GM10266 (cell line): ENCODE data around the gene LCNL1.

Experiments used
- DNase-seq: peaks from one replicate; pipeline ENCODE4 v3.0.0; 2012; ENCODE audit errors: extremely low spot score
- CTCF ChIP-seq: IDR thresholded peaks from 2 replicates; pipeline ENCODE4 v1.5.1; 2012; ENCODE audit warnings: mild to moderate bottlenecking, low read depth; ENCODE audit not compliant: control insufficient read depth, insufficient read depth; ENCODE audit errors: missing control alignments

Gene LCNL1

DNA sequence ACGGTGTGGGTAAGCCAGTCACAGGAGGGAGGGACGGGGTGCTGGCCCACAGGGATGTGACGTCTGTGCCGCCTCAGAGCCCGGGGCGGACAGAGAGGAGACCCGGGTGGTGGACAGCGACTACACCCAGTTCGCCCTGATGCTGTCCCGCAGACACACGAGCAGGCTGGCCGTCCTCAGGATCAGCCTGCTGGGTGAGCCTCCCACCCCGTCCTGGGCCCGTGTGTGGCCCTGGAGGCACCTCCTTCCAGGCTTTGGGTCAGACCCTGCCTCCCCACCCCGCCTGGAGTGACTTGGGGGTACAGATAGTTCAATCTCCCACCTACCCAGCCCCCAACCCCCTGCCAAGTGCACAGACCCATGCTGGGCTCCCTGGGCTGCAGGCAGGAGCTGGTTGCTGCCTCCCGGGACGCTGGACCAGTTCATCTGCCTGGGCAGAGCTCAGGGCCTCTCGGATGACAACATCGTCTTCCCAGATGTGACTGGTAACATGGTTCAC, 29.0 kb upstream of the LCNL1 start:
- no peak for DNase-seq
- no peak for TF ChIP-seq CTCF

GRCh38 chr9:136954270-136955083, 28.3 kb upstream of the LCNL1 start:
- no peak for TF ChIP-seq CTCF
- no peak for DNase-seq

DNA sequence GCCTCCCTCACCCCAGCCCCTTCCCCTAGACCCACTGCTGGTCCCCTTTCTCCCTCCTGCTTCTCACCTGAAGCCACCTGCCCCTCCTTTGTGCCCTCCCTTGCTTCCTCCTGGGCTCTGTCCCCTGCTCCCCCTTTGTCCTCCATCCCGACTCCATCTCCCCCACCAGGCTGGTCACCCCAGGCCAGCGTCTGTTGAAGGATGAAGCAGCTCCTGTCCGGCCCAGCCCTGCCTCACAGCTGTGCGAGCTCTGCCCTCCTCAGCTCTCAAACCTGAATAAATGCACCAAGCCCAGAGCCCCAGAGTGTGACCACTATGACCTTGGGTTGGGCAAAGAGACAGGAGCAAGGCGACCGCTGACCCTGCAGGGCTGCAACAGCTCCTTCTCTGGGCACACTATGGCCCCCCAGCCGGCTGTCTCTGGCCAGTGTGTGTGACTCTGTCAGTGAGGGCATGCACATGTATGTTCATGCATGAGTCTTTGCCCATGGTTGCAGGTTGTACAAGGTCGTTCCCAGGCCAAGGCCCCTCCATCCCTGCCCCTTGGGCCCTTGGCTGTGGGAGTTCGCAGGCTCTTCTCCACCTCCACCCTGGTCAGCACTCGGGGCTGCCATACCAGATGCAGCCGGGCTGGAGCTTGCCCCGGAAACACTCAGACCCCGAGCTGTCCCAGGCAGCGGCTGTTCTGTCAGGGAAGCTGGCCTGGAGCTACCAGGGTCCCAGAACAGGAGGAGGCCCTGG, 27.4 kb upstream of the LCNL1 start:
- TF ChIP-seq CTCF = no peak
- no peak for DNase-seq

- no peak for DNase-seq
- no peak for TF ChIP-seq CTCF
Observed at GRCh38 chr9:136955943-136956335, 26.9 kb upstream of the LCNL1 start.

GRCh38 chr9:136956604-136957003, 26.2 kb upstream of the LCNL1 start:
- DNase-seq = no peak
- no peak for TF ChIP-seq CTCF

DNA sequence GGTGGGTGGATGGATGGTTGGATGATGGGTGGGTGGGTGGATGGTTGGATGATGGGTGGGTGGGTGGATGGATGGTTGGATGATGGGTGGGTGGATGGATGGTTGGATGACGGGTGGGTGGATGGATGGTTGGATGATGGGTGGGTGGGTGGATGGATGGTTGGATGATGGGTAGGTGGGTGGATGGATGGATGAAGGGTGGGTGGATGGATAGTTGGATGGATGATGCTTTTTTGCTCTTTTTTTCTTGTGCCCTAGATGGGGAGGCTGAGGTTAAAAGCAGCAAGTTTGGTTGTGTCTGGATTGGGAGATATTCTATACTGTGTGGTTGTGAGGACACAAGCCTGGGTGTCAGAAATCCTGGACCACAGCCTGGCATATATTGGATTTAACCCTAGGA, 25.3 kb upstream of the LCNL1 start:
- no peak for TF ChIP-seq CTCF
- DNase-seq = no peak

- no peak for TF ChIP-seq CTCF
Observed at GRCh38 chr9:136957901-136958300, 24.9 kb upstream of the LCNL1 start.

More at GRCh38 chr9:136957901-136958300, 24.9 kb upstream of the LCNL1 start:
- DNase-seq = no peak
